Ovary (tissue), 9 donors: ENCODE measurements around the gene TENT4A. TPM values are rescaled to one million over a fixed set of nuclear protein-coding genes. Genes with fewer than 3 reads are reported as not detected.

Experiments
- DNase-seq, 5 donors: peaks; one replicate each; pipeline ENCODE4 v3.0.0-alpha.2; 2019 to 2020
- H3K27ac ChIP-seq, 2 donors: fragments of 200-600 bp; one replicate each; pipeline versions ENCODE4 v1.5.1 to v1.8.0; 2019 to 2022
- H3K27me3 ChIP-seq: fragments of 200-600 bp; one replicate; pipeline ENCODE4 v1.8.0; 2022
- H3K36me3 ChIP-seq: fragments of 200-600 bp; sonication (generic); one replicate; pipeline ENCODE4 v1.5.1; 2019
- H3K4me1 ChIP-seq: one replicate; pipeline ENCODE4 v1.8.1; 2013; ENCODE audit warnings: mild to moderate bottlenecking, moderate library complexity; ENCODE audit not compliant: insufficient read depth
- H3K4me3 ChIP-seq: fragments of 200-600 bp; sonication (generic); one replicate; pipeline ENCODE4 v1.5.1; 2017
- H3K9me3 ChIP-seq, 2 donors: fragments of 200-600 bp in 1 of 2; sonication (generic) in 1 of 2; one replicate each; pipeline versions ENCODE4 v1.5.1 to v1.8.1; 2013 to 2019; ENCODE audit warnings: mild to moderate bottlenecking in 1 of 2, moderate library complexity in 1 of 2
- EP300 ChIP-seq: sonication (generic); formaldehyde crosslinking; IDR thresholded peaks from one replicate; pipeline ENCODE4 v1.6.1; 2017; ENCODE audit warnings: antibody characterized with exemption
- POLR2A ChIP-seq: fragments of 450-650 bp; IDR thresholded peaks from one replicate; pipeline ENCODE4 v1.6.1; 2017; ENCODE audit warnings: antibody characterized with exemption, mild to moderate bottlenecking, moderate library complexity
- WGBS, 3 donors: extraction: QIAGEN DNeasy Blood & Tissue Kit in 1 of 3; methylation state at CpG; one replicate each; pipeline versions ENCODE4 v1.1.5 to v1.1.7; 2013 to 2017; 5-methylcytosine and 5-hydroxymethylcytosine counted together
- intact Hi-C, 4 donors: fragments of 100-400 bp; cut with DNase I; formaldehyde crosslinking; loops; one replicate each; pipeline versions ENCODE4 v1.11.0 to v1.15.1; 2022 to 2023
- polyA plus RNA-seq, 2 donors: library from polyadenylated mRNA; stranded (reverse); fragments of 200-250 nt in 1 of 2; fragments of 350-450 nt in 1 of 2; fragmentation: Illumina TruSeq in 1 of 2; extraction: RNeasy Lipid Tissue Mini Kit (QIAGEN cat#74804) in 1 of 2; gene quantifications; one replicate each; pipeline ENCODE4 v1.2.3, GENCODE V29; 2013 to 2014
- total RNA-seq, 7 donors: library from RNA; depleted of rRNA in 2 of 7; stranded (reverse); fragments of >200 nt in 2 of 7; fragmentation: NEBNext Ultra II Directional in 3 of 7; extraction: Animal tissue kit (Norgen Biotek cat#: 25700) in 3 of 7; gene quantifications; one replicate each; pipeline versions ENCODE4 v1.1.0 to v1.2.4, GENCODE V29; 2016 to 2023
- TF ChIP-seq, protein P1 (sequence below), 3 donors: fragments of 450-650 bp in 2 of 3; fragments of 200-600 bp in 1 of 3; IDR thresholded peaks; one replicate each; pipeline versions ENCODE4 v1.5.1 to v1.8.0; 2016 to 2022; ENCODE audit warnings: antibody characterized with exemption in 3 of 3, mild to moderate bottlenecking in 1 of 3
- donor health status: DM: no; HTN: no; CAD: no; lungs with moderate emphysema.
- donor health status: DM: no; HTN: no; CAD: no.
- donor health status: Bipolar disorder and iron deficiency.
- donor health status: DM: yes; HTN: yes; CAD: no.
- donor health status: DM: no; HTN: no; CAD: no.
- donor health status: DM: yes; HTN: yes; CAD: no.

Gene TENT4A
- total and polyA plus RNA-seq, 9 donors, result 12.4 to 29.6 (median 22.9) TPM

- WGBS, 3 donors, result 0 to 2% (median 1%) methylated on average over 22 of the region's 22 CpGs
These were observed 26.3 kb upstream of the TENT4A start for GRCh38 chr5:6686915-6687409.

GRCh38 chr5:6687505-6687904, 25.7 kb upstream of the TENT4A start:
- TF ChIP-seq, protein P1, sequence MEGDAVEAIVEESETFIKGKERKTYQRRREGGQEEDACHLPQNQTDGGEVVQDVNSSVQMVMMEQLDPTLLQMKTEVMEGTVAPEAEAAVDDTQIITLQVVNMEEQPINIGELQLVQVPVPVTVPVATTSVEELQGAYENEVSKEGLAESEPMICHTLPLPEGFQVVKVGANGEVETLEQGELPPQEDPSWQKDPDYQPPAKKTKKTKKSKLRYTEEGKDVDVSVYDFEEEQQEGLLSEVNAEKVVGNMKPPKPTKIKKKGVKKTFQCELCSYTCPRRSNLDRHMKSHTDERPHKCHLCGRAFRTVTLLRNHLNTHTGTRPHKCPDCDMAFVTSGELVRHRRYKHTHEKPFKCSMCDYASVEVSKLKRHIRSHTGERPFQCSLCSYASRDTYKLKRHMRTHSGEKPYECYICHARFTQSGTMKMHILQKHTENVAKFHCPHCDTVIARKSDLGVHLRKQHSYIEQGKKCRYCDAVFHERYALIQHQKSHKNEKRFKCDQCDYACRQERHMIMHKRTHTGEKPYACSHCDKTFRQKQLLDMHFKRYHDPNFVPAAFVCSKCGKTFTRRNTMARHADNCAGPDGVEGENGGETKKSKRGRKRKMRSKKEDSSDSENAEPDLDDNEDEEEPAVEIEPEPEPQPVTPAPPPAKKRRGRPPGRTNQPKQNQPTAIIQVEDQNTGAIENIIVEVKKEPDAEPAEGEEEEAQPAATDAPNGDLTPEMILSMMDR (IDR thresholded peaks at IDR 0.05), result no peak
- TF ChIP-seq POLR2A (no peak), EP300 (no peak)
- WGBS, 3 donors, result 61 to 70% (median 65%) methylated on average over 9 of the region's 9 CpGs

More at GRCh38 chr5:6686915-6687409, 26.3 kb upstream of the TENT4A start:
- intact Hi-C loops, result no loop called here
- Histone ChIP-seq H3K4me3 (no peak overlapping the region), H3K27ac (no peak overlapping the region), H3K36me3 (no peaks in the 10 kb centered on the region), H3K9me3 (no peaks in the 10 kb centered on the region), H3K4me1 (no peaks in the 10 kb centered on the region), H3K27me3 (no peaks in the 10 kb centered on the region)
- peak in 2 of 5 donors; percentile 47 to 50 for DNase-seq
- no peak for TF ChIP-seq EP300
- TF ChIP-seq, protein P1 (IDR thresholded peaks at IDR 0.05), result no peak

GRCh38 chr5:6692906-6693305, 20.3 kb upstream of the TENT4A start:
- H3K27me3 ChIP-seq, result no peaks in the 10 kb centered on the region
- H3K4me1 ChIP-seq, result no peaks in the 10 kb centered on the region
- no peaks in the 10 kb centered on the region for H3K9me3 ChIP-seq
- no peak for DNase-seq
- no peak overlapping the region for H3K27ac ChIP-seq
- 45 to 68% (median 57%) methylated on average over 1 of the region's 1 CpG for WGBS, 3 donors
- intact Hi-C loops, result no loop called here
- no peaks in the 10 kb centered on the region for H3K36me3 ChIP-seq
- TF ChIP-seq, protein P1 (IDR thresholded peaks at IDR 0.05), result no peak
- TF ChIP-seq POLR2A (no peak), EP300 (no peak)
- H3K4me3 ChIP-seq, result no peak overlapping the region

More at GRCh38 chr5:6687505-6687904, 25.7 kb upstream of the TENT4A start:
- no peak overlapping the region for H3K27ac ChIP-seq
- H3K9me3 ChIP-seq, result no peaks in the 10 kb centered on the region
- DNase-seq, result no peak
- intact Hi-C loops, result no loop called here
- H3K4me3 ChIP-seq, result no peak overlapping the region
- no peaks in the 10 kb centered on the region for H3K36me3 ChIP-seq
- no peaks in the 10 kb centered on the region for H3K4me1 ChIP-seq
- H3K27me3 ChIP-seq, result no peaks in the 10 kb centered on the region

GRCh38 chr5:6698696-6699095, 14.5 kb upstream of the TENT4A start:
- intact Hi-C loops, result no loop called here
- no peaks in the 10 kb centered on the region for H3K36me3 ChIP-seq
- TF ChIP-seq EP300, result no peak
- no peak for TF ChIP-seq POLR2A
- TF ChIP-seq, protein P1 (IDR thresholded peaks at IDR 0.05), result no peak
- H3K4me1 ChIP-seq, result no peaks in the 10 kb centered on the region
- no peak overlapping the region for H3K4me3 ChIP-seq
- H3K27ac ChIP-seq, result no peak overlapping the region
- no peaks in the 10 kb centered on the region for H3K27me3 ChIP-seq
- WGBS, 3 donors, result 80 to 91% (median 84%) methylated on average over 1 of the region's 1 CpG
- H3K9me3 ChIP-seq, result no peaks in the 10 kb centered on the region
- DNase-seq, result no peak
